Dendritic cell treated with granulocyte-macrophage colony-stimulating factor and Interleukin-4, amounts not matched to agents 40 ng/mL and 50 ng/mL, for 4 days (primary cell): ENCODE measurements around the gene XPA.

ENCODE experiments used
- H3K27ac Mint-ChIP-seq: one replicate; pipeline ENCODE4 v1.8.0; 2022; ENCODE audit warnings: mild to moderate bottlenecking, mixed read lengths
- H3K27me3 Mint-ChIP-seq: one replicate; pipeline ENCODE4 v1.8.0; 2022; ENCODE audit warnings: mild to moderate bottlenecking, mixed read lengths
- H3K36me3 Mint-ChIP-seq: one replicate; pipeline ENCODE4 v1.8.0; 2022; ENCODE audit warnings: low read depth, mixed read lengths
- H3K4me1 Mint-ChIP-seq: one replicate; pipeline ENCODE4 v1.8.0; 2022; ENCODE audit warnings: low read depth, mixed read lengths
- H3K4me3 Mint-ChIP-seq: one replicate; pipeline ENCODE4 v1.8.0; 2022; ENCODE audit warnings: mild to moderate bottlenecking, moderate library complexity, mixed read lengths
- H3K9me3 Mint-ChIP-seq: one replicate; pipeline ENCODE4 v1.8.0; 2022; ENCODE audit warnings: mixed read lengths
- intact Hi-C: fragments of 100-400 bp; cut with micrococcal nuclease; formaldehyde crosslinking; loops from one replicate; pipeline ENCODE4 v1.15.0; 2022

Gene XPA

DNA sequence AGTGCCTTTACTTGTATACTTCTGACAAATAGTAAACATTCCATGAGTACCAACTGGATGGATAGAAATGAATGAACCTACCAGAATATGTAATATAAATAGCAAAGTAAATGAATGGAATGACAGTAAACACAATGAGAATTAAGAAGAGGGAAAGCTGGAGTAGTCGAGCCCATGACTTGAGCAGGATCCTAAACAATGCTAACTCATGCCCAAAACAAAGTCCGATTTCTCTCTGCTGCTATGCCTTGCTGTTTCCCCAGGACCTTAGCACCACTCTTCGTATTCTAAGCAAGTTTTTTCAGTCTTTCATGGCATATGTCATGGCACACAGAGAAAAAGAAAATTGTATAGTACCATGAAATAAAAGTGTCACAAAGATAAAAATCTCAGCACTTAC, 1.8 kb downstream of the XPA start:
- H3K27me3 Mint-ChIP-seq, result peaks cover 8% of the 10 kb centered on the region
- intact Hi-C loops, result loop anchor here (5.0 kb wide), 3 partner anchors 227 to 362 kb away; partner anchors contain the start of genes ANP32B, NANS and TRMO
- peak overlapping the region; percentile 91 for H3K4me3 Mint-ChIP-seq
- peaks cover 46% of the 10 kb centered on the region for H3K36me3 Mint-ChIP-seq
- H3K27ac Mint-ChIP-seq, result no peak overlapping the region
- H3K9me3 Mint-ChIP-seq, result no peaks in the 10 kb centered on the region
- peaks cover 48% of the 10 kb centered on the region for H3K4me1 Mint-ChIP-seq

DNA sequence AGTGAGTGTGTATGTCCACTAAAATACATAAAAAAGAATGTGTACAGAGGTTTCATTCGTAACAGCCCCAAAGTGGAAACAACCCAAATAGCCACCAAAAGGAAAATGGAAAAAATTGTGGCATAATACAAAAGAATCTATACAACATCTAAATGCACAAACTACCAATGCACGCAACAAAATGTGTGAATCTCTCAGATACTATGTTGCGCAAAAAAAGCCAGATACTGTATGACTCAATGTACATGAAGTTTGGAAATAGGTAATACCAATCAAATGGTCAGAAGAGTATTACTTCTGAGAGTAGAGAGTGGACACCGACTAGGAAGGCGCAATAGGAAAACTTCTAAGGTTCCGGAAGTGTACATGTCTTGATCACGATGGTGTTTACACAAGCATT, 2.4 kb downstream of the XPA start:
- Mint-ChIP-seq H3K4me3 (no peak overlapping the region), H3K36me3 (peaks cover 52% of the 10 kb centered on the region), H3K9me3 (no peaks in the 10 kb centered on the region), H3K27me3 (peaks cover 1% of the 10 kb centered on the region), H3K27ac (no peak overlapping the region), H3K4me1 (peaks cover 50% of the 10 kb centered on the region)
- intact Hi-C loops, result loop anchor here (5.0 kb wide), 4 partner anchors 42 to 363 kb away; partner anchors contain the start of genes ANP32B, NANS and TRMO

DNA sequence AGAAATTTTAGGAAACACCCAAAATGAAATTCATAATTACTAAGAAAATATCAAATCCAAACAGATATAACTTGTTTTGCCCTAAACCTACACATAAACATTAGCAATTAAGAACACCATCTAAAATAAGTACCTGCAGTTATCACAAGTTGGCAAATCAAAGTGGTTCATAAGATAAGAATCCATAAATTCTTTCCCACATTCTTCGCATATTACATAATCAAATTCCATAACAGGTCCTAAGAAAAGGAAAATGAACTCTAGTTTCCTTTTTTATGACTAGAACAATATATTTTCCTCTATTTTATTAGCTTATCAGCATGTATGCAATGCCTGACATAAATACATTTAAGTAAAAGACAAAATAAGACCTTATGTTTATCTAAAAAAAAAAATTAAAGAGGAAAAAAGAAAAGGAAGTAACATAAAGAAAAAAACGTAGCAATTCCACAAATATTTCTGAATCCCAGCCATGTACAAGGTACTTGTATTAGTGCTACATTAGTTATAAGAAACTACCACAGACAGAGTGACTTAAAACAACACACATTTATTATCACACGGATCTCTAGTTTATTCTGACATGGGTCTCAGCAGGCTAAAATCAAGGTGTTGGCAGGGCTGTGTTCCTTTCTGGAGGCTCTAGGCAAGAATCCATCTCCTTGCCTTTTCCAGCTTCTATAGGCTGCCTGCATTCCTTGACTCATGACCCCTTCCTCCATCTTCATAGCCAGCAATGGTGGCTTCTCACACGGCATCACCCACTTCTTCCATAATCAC, 7.5 kb downstream of the XPA start:
- H3K27ac Mint-ChIP-seq, result no peak overlapping the region

DNA sequence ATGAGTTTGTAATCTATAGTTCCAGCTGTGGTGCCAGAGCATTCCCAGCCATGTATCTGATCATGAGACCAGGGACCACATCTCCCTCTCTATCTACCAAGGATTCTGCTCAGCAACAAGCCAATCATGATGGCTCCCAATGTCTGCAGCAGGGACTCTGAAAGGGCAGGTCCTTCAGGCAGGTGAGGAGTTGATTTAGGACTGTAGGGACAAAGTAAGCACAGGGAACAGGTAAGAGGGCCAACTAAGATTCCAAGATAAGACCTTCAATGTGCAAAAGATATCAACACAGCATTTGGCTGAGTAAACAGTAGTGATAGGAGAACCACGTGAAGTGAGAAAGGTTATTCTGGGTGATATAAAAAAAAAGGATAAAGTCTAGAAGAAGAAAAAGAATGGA, 8.5 kb downstream of the XPA start:
- peak overlapping the region; percentile 40 for H3K27ac Mint-ChIP-seq
- peaks cover 97% of the 10 kb centered on the region for H3K36me3 Mint-ChIP-seq
- H3K9me3 Mint-ChIP-seq, result no peaks in the 10 kb centered on the region
- intact Hi-C loops, result no loop called here
- H3K27me3 Mint-ChIP-seq, result no peaks in the 10 kb centered on the region
- H3K4me1 Mint-ChIP-seq, result peaks cover 27% of the 10 kb centered on the region
- no peak overlapping the region for H3K4me3 Mint-ChIP-seq

More for the DNA sequence above, 7.5 kb downstream of the XPA start:
- Mint-ChIP-seq H3K4me3 (no peak overlapping the region), H3K27me3 (no peaks in the 10 kb centered on the region), H3K4me1 (peaks cover 34% of the 10 kb centered on the region), H3K9me3 (no peaks in the 10 kb centered on the region), H3K36me3 (peaks cover 94% of the 10 kb centered on the region)
- intact Hi-C loops, result loop anchor here (5.0 kb wide), 1 partner anchor 37 kb away; no protein-coding TSS in a partner anchor

DNA sequence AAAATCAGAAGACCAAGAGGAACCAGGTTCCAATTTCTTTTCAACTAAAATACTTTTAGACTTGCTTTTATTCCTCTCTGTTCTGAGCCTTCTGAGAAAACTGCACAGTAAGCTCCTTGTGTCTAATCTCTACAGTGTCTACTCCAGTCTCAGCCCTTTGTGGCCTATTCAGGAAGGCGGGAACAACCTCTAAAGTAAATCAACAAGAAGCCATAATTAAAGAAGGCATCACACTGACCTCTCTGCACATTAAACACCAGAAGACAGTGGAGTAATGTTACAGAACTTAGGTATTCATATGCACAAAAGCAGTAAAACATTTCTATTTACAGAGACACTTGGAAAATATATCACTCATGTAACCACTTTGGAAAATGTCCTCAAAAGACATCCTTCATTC, 14.9 kb downstream of the XPA start:
- Mint-ChIP-seq H3K4me1 (peaks cover under 1% of the 10 kb centered on the region), H3K27me3 (no peaks in the 10 kb centered on the region), H3K9me3 (no peaks in the 10 kb centered on the region), H3K36me3 (peaks cover 96% of the 10 kb centered on the region), H3K27ac (no peak overlapping the region), H3K4me3 (no peak overlapping the region)
- intact Hi-C loops, result no loop called here

DNA sequence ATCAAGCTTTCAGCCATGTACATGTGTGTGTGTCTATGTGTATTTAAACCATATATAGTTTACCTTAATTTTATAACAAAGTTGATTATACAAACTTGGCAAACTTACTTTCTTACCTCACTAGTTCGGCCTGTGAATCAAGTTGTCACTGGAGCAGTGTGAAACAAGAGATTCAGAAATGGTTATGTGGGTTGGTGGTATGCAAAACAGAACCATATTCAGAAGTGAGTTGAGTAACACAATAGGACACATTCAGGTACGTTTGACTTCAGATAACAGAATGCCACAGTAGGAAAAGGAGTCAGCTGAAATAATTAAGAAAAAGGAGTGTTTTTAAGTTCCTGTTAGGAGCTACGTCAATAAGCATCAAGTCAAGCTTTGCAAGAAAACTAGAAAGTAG, 21.5 kb downstream of the XPA start:
- Mint-ChIP-seq H3K36me3 (peaks cover 95% of the 10 kb centered on the region), H3K27ac (no peak overlapping the region), H3K4me3 (no peak overlapping the region)

DNA sequence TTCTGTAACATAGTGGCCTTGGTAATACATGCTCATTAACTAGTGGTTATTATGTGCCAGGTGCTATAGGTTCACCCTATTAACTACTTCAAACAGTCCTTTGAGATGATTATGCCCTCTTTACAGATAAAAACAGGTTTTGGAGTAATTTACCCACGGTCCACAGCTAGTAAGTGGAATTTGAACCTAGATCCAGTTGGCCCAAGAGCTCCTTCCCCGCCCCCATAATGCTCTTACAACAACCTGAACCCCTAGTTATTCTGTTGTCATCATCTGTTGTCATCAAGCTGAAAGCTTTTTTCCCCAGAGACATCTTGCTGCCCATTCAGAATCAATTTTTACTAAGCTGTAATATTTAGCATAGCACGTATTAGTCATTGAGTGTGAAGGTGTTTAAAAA, 23.2 kb downstream of the XPA start:
- Mint-ChIP-seq H3K4me1 (no peaks in the 10 kb centered on the region), H3K4me3 (no peak overlapping the region), H3K27me3 (no peaks in the 10 kb centered on the region), H3K36me3 (peaks cover 94% of the 10 kb centered on the region), H3K9me3 (no peaks in the 10 kb centered on the region), H3K27ac (no peak overlapping the region)
- intact Hi-C loops, result no loop called here

More for the DNA sequence above, 21.5 kb downstream of the XPA start:
- intact Hi-C loops, result loop anchor here (5.0 kb wide), 1 partner anchor 38 kb away; no protein-coding TSS in a partner anchor
- Mint-ChIP-seq H3K9me3 (no peaks in the 10 kb centered on the region), H3K27me3 (no peaks in the 10 kb centered on the region), H3K4me1 (no peaks in the 10 kb centered on the region)

DNA sequence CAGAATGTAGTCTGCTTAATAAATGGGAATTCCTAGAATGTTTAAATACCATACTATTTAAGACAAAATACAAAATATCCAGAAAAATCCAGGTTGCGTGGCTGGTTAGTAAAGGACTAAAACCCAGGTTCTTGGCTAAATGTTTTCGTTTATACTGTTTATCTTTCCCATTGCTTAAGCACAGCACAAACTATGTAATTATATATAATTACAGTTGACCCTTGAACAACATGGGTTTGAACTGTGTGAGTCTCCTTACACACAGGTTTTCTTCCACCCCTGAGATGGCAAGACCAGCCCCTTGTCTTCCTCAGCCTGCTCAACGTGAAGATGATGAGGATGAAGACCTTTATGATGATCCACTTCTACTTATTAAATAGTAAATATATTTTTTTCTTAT, 24.7 kb downstream of the XPA start:
- H3K36me3 Mint-ChIP-seq, result peaks cover 94% of the 10 kb centered on the region
- H3K4me1 Mint-ChIP-seq, result no peaks in the 10 kb centered on the region
- H3K9me3 Mint-ChIP-seq, result no peaks in the 10 kb centered on the region
- H3K27me3 Mint-ChIP-seq, result no peaks in the 10 kb centered on the region
- H3K4me3 Mint-ChIP-seq, result no peak overlapping the region
- intact Hi-C loops, result no loop called here
- H3K27ac Mint-ChIP-seq, result no peak overlapping the region

DNA sequence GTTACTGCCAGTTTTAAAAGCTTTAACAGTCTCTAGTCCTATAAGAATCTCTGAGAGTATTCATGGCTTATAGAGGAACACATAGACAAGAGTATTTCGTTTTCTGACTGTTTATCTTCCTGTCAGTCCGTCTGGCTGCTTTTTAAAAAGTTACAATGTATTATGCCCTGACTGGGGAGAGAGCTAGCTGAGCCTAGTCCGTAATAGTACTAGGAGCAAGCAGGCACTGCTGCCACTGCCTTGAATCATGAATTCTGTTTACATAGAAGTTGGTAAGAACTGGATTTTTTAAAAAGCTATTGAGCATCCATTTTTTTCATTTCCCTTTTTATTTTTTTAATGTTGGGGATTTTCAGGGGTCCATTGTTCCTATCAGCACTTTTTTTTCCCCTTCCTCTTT, 26.6 kb downstream of the XPA start:
- Mint-ChIP-seq H3K27ac (no peak overlapping the region), H3K4me3 (no peak overlapping the region), H3K9me3 (no peaks in the 10 kb centered on the region), H3K4me1 (peaks cover 10% of the 10 kb centered on the region), H3K36me3 (peaks cover 94% of the 10 kb centered on the region), H3K27me3 (no peaks in the 10 kb centered on the region)
- intact Hi-C loops, result no loop called here

DNA sequence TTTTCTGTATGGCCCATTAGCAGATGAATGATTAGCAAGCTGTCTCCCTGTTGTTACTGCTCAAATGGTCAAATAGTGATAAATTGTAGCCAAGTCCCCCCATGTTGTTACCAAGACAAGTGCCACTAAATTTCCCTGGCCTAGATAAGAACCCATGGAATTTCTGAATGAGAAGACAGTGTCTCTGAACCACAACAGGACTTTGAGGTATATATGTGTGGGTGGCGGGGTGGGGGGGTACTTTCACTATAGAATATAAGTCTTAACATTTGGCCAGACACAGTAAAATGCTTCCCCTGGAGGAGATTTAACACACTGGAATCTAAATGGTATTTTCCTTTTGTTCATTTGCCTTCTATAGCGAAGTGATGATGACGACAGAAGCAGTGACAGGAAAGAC, 28.7 kb downstream of the XPA start:
- Mint-ChIP-seq H3K4me1 (peaks cover 10% of the 10 kb centered on the region), H3K27me3 (no peaks in the 10 kb centered on the region), H3K36me3 (peaks cover 94% of the 10 kb centered on the region), H3K27ac (no peak overlapping the region), H3K9me3 (no peaks in the 10 kb centered on the region), H3K4me3 (no peak overlapping the region)
- intact Hi-C loops, result no loop called here

DNA sequence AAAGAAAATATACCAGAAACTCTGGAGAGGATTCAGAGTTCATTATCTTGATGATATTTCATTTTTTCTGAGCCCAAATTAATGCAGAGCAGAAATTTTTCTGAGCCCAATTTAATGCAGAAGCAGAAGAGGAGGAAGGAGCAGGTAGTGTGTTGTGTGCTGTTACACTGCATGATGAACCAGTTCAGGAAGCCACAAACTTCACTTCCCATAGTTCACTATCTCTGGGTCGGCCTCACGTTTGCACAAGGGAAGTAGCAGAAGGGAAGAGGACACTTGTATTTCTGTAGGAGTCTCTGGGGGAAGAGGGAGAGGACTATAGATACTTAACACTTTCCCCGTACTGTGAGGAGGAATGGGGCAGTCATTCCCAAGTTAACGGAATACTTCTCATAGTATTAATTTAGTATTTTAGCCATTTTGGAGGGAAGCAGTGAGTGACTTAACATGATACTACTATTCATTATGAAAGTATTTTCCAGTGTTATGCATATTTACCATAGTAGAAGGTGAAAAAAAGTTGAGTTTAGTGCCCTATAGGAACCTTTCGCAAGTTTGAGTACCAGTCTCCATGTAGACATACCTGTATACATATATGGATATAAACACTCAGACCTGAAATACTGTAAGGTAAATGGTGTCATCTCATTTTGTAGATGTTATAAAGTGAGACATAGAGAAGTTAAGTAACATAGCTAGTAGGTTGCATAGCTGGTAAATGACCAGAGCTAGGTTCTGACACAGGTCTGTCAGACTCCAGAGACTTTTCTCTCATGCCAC, 30.0 kb downstream of the XPA start:
- Mint-ChIP-seq H3K9me3 (no peaks in the 10 kb centered on the region), H3K27ac (no peak overlapping the region), H3K4me3 (no peak overlapping the region), H3K27me3 (no peaks in the 10 kb centered on the region), H3K36me3 (peaks cover 96% of the 10 kb centered on the region), H3K4me1 (peaks cover 10% of the 10 kb centered on the region)
- intact Hi-C loops, result no loop called here

DNA sequence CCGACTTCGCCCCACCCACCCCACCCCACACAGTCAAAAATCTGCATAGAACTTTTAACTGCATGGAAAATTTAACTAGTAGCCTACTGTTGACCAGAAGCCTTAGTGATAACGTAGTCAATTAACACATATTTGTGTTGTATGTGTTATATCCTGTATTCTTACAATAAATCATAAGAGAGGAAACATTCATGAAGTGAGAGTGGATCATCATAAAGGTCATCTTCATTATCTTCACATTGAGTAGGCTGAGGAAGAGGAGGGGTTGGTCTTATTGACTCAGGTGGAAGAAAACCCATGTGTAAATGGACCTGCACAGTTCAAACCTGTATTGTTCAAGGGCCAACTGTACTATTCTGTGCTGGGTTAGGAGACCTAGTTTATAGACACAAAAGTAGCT, 31.4 kb downstream of the XPA start:
- intact Hi-C loops, result no loop called here
- Mint-ChIP-seq H3K4me3 (no peak overlapping the region), H3K27ac (no peak overlapping the region), H3K27me3 (no peaks in the 10 kb centered on the region), H3K36me3 (peaks cover 89% of the 10 kb centered on the region), H3K4me1 (peaks cover 12% of the 10 kb centered on the region), H3K9me3 (no peaks in the 10 kb centered on the region)

DNA sequence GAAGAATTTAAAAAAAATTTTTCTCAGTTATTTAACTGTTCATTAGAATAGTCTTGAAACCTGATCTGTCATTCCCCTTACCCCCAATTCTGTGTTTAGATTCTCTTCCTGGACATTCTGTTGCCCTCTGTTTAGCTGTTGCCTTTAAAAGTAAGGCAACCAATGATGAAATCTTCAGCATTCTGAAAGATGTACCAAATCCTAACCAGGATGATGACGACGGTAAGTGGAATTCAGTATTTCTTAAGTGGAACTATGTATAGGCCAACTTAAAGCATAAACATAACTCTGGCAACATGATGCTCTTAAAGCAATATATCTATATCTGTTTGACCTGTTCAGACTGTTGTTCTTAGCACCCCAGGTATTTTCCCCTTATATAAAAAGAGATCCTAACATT, 36.3 kb downstream of the XPA start:
- Mint-ChIP-seq H3K4me1 (peaks cover 22% of the 10 kb centered on the region), H3K4me3 (no peak overlapping the region), H3K27ac (peak overlapping the region; percentile 60), H3K27me3 (no peaks in the 10 kb centered on the region), H3K36me3 (peaks cover 87% of the 10 kb centered on the region), H3K9me3 (no peaks in the 10 kb centered on the region)
- intact Hi-C loops, result no loop called here

DNA sequence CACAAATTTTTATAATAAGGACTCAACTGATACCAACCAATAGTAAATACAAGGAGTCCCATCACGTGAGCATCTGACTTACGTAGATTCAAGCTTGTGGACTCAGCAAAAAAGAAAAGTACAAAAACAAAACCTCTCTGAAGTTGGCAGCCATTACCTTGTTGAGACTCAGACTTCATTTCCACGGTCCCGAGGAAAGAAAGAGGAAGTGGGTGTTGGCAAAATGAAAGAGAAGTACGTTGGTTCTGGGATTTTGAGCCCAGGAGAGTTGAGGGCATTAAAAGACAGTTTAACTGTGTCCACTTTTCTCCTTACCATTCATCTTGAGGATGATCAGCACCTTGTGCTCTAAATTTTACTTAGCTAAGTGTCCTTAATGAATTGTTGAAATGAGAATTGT, 36.8 kb downstream of the XPA start:
- Mint-ChIP-seq H3K4me3 (no peak overlapping the region), H3K27ac (peak overlapping the region; percentile 60), H3K4me1 (peaks cover 22% of the 10 kb centered on the region), H3K36me3 (peaks cover 87% of the 10 kb centered on the region), H3K9me3 (no peaks in the 10 kb centered on the region), H3K27me3 (no peaks in the 10 kb centered on the region)
- intact Hi-C loops, result no loop called here
